Measurements from ENCODE around the gene SIPA1L2.
A peak's percentile ranks its signal among the peaks of the same experiment; 100 is the strongest.

SIPA1L2 gene

GRCh38 chr1:232594768-232595698, 34.9 kb downstream of the SIPA1L2 start:
- FAIRE-seq (no peak), DNase-seq (ENCODE audit: extremely low spot score, insufficient read length, low read depth) (no peak)

GRCh38 chr1:232593717-232594502, 36.0 kb downstream of the SIPA1L2 start:
- FAIRE-seq (no peak), DNase-seq (ENCODE audit: extremely low spot score, insufficient read length, low read depth) (no peak)

GRCh38 chr1:232591344-232591743, 38.6 kb downstream of the SIPA1L2 start:
- DNase-seq (ENCODE audit: extremely low spot score, insufficient read length, low read depth) (no peak), FAIRE-seq (no peak)

- no peak for DNase-seq (ENCODE audit: extremely low spot score, insufficient read length, low read depth)
- no peak for FAIRE-seq
Observed at GRCh38 chr1:232590744-232591082, 39.2 kb downstream of the SIPA1L2 start.

- FAIRE-seq (peak; percentile 68), DNase-seq (ENCODE audit: extremely low spot score, insufficient read length, low read depth) (no peak)
Observed at GRCh38 chr1:232589812-232590743, 39.9 kb downstream of the SIPA1L2 start.

- FAIRE-seq = peak; percentile 47
- no peak for DNase-seq (ENCODE audit: extremely low spot score, insufficient read length, low read depth)
Observed at GRCh38 chr1:232589111-232589811, 40.7 kb downstream of the SIPA1L2 start.

- DNase-seq (ENCODE audit: extremely low spot score, insufficient read length, low read depth) (no peak), FAIRE-seq (no peak)
Observed at GRCh38 chr1:232587141-232588008, 42.6 kb downstream of the SIPA1L2 start.

- FAIRE-seq (no peak), DNase-seq (ENCODE audit: extremely low spot score, insufficient read length, low read depth) (no peak)
Observed at GRCh38 chr1:232586679-232587078, 43.3 kb downstream of the SIPA1L2 start.

GRCh38 chr1:232585486-232585885, 44.4 kb downstream of the SIPA1L2 start:
- DNase-seq (ENCODE audit: extremely low spot score, insufficient read length, low read depth) = no peak
- no peak for FAIRE-seq

GRCh38 chr1:232581932-232582331, 48.0 kb downstream of the SIPA1L2 start:
- FAIRE-seq = no peak
- no peak for DNase-seq (ENCODE audit: extremely low spot score, insufficient read length, low read depth)

Measured in GM18507 (cell line).